Karpas-422 (cell line): ENCODE data around the gene RRAGA. TPM values are rescaled to one million over a fixed set of nuclear protein-coding genes. Genes with fewer than 3 reads are reported as not detected.

Source experiments
- DNase-seq: peaks from one replicate; pipeline ENCODE4 v3.0.0-alpha.2; 2015
- H2AFZ ChIP-seq: fragments of 200-600 bp; sonication (generic); 2 replicates; pipeline ENCODE4 v1.6.1; 2014; ENCODE audit warnings: antibody characterized with exemption, low read length, mixed read lengths
- H3K27ac ChIP-seq: fragments of 200-600 bp; sonication (generic); 2 replicates; pipeline ENCODE4 v1.5.1; 2014; ENCODE audit warnings: mild to moderate bottlenecking, low read length, moderate library complexity
- H3K27me3 ChIP-seq: fragments of 200-600 bp; sonication (generic); 2 replicates; pipeline ENCODE4 v1.6.1; 2014; ENCODE audit warnings: low read length, mixed read lengths
- H3K36me3 ChIP-seq: fragments of 200-600 bp; sonication (generic); 2 replicates; pipeline ENCODE4 v1.6.1; 2014; ENCODE audit warnings: low read length, mixed read lengths; ENCODE audit not compliant: insufficient read depth
- H3K4me1 ChIP-seq: fragments of 200-600 bp; sonication (generic); 2 replicates; pipeline ENCODE4 v1.6.1; 2014; ENCODE audit warnings: mild to moderate bottlenecking, low read length, mixed read lengths
- H3K4me2 ChIP-seq: fragments of 200-600 bp; sonication (generic); 2 replicates; pipeline ENCODE4 v1.6.1; 2014; ENCODE audit warnings: low read length, low read depth, mild to moderate bottlenecking; ENCODE audit not compliant: poor library complexity, severe bottlenecking
- H3K4me3 ChIP-seq: fragments of 200-600 bp; sonication (generic); 2 replicates; pipeline ENCODE4 v1.5.1; 2014; ENCODE audit warnings: mild to moderate bottlenecking, antibody characterized with exemption, low read length, mixed read lengths
- H3K79me2 ChIP-seq: fragments of 200-600 bp; sonication (generic); 2 replicates; pipeline ENCODE4 v1.6.1; 2014; ENCODE audit warnings: mild to moderate bottlenecking, low read length, mixed read lengths
- H3K9ac ChIP-seq: fragments of 200-600 bp; sonication (generic); 2 replicates; pipeline ENCODE4 v1.6.0; 2014; ENCODE audit warnings: low read length
- H3K9me2 ChIP-seq: fragments of 200-600 bp; sonication (generic), shearing (Covaris generic); replicated peaks from 2 replicates; pipeline ENCODE4 v1.6.0; 2014; ENCODE audit warnings: mild to moderate bottlenecking, low read length, moderate library complexity; ENCODE audit not compliant: insufficient read depth
- H3K9me3 ChIP-seq: fragments of 300-700, 200-600 bp; sonication (generic); 2 replicates; pipeline ENCODE4 v1.6.1; 2014; ENCODE audit warnings: low read length, mixed read lengths
- H4K20me1 ChIP-seq: fragments of 200-600 bp; sonication (generic); 2 replicates; pipeline ENCODE4 v1.6.1; 2014; ENCODE audit warnings: mild to moderate bottlenecking, antibody characterized with exemption, low read length, low read depth; ENCODE audit not compliant: insufficient read depth
- total RNA-seq: library from RNA; depleted of rRNA; stranded (reverse); fragments of >200 nt; shearing (Covaris generic); gene quantifications from 2 replicates; pipeline ENCODE4 v1.2.3, GENCODE V29; 2014; ENCODE audit warnings: low replicate concordance

The RRAGA gene
- total RNA-seq, 1 experiment from 2014 or later: 32.0 TPM

- Histone ChIP-seq H3K79me2 (no peaks in the 10 kb centered on the region), H3K4me3 (no peak overlapping the region), H3K4me2 (no peak overlapping the region), H3K9me3 (no peaks in the 10 kb centered on the region; the same call in 1 of the 2 replicates), H4K20me1 (no peaks in the 10 kb centered on the region), H3K9me2 (no peaks in the 10 kb centered on the region), H3K36me3 (no peaks in the 10 kb centered on the region), H3K27ac (no peak overlapping the region), H3K4me1 (no peaks in the 10 kb centered on the region), H2AFZ (no peak overlapping the region), H3K27me3 (no peaks in the 10 kb centered on the region), H3K9ac (no peak overlapping the region)
- no peak for DNase-seq
Observed at GRCh38 chr9:19023078-19023477, 26.1 kb upstream of the RRAGA start.

- Histone ChIP-seq H2AFZ (no peak overlapping the region), H4K20me1 (no peaks in the 10 kb centered on the region), H3K27ac (no peak overlapping the region), H3K4me1 (no peaks in the 10 kb centered on the region), H3K4me2 (no peak overlapping the region), H3K4me3 (no peak overlapping the region), H3K27me3 (no peaks in the 10 kb centered on the region), H3K36me3 (no peaks in the 10 kb centered on the region), H3K79me2 (no peaks in the 10 kb centered on the region), H3K9me2 (no peaks in the 10 kb centered on the region), H3K9ac (no peak overlapping the region), H3K9me3 (no peaks in the 10 kb centered on the region; the same call in 1 of the 2 replicates)
- DNase-seq: no peak
Observed at GRCh38 chr9:19026375-19026774, 22.9 kb upstream of the RRAGA start.

GRCh38 chr9:19027825-19028224 is 21.4 kb upstream of the RRAGA start:
- no peaks in the 10 kb centered on the region for H4K20me1 ChIP-seq

GRCh38 chr9:19028835-19029451 is 20.3 kb upstream of the RRAGA start:
- no peaks in the 10 kb centered on the region for H3K4me1 ChIP-seq

More at GRCh38 chr9:19027825-19028224, 21.4 kb upstream of the RRAGA start:
- no peaks in the 10 kb centered on the region for H3K4me1 ChIP-seq
- no peak overlapping the region for H3K27ac ChIP-seq
- no peaks in the 10 kb centered on the region for H3K27me3 ChIP-seq
- no peaks in the 10 kb centered on the region for H3K79me2 ChIP-seq
- no peak overlapping the region for H3K9ac ChIP-seq
- H3K36me3 ChIP-seq: no peaks in the 10 kb centered on the region
- DNase-seq: no peak
- no peaks in the 10 kb centered on the region for H3K9me3 ChIP-seq
- no peak overlapping the region for H2AFZ ChIP-seq
- no peak overlapping the region for H3K4me3 ChIP-seq
- H3K4me2 ChIP-seq: no peak overlapping the region
- H3K9me2 ChIP-seq: no peaks in the 10 kb centered on the region

GRCh38 chr9:19030899-19031298 is 18.3 kb upstream of the RRAGA start:
- Histone ChIP-seq H3K9me2 (no peaks in the 10 kb centered on the region), H3K9ac (no peak overlapping the region), H3K36me3 (no peaks in the 10 kb centered on the region), H3K79me2 (no peaks in the 10 kb centered on the region), H3K4me1 (no peaks in the 10 kb centered on the region), H3K9me3 (no peaks in the 10 kb centered on the region), H3K27ac (no peak overlapping the region), H3K27me3 (no peaks in the 10 kb centered on the region), H4K20me1 (no peaks in the 10 kb centered on the region), H3K4me2 (no peak overlapping the region), H2AFZ (no peak overlapping the region), H3K4me3 (no peak overlapping the region)
- no peak for DNase-seq

More at GRCh38 chr9:19028835-19029451, 20.3 kb upstream of the RRAGA start:
- H4K20me1 ChIP-seq: no peaks in the 10 kb centered on the region
- H3K9ac ChIP-seq: no peak overlapping the region
- H3K27ac ChIP-seq: no peak overlapping the region
- H3K9me2 ChIP-seq: no peaks in the 10 kb centered on the region
- no peak overlapping the region for H3K4me2 ChIP-seq
- no peaks in the 10 kb centered on the region for H3K27me3 ChIP-seq
- H3K79me2 ChIP-seq: no peaks in the 10 kb centered on the region
- no peak overlapping the region for H3K4me3 ChIP-seq
- no peaks in the 10 kb centered on the region for H3K9me3 ChIP-seq
- no peak overlapping the region for H2AFZ ChIP-seq
- peak; percentile 77 for DNase-seq
- no peaks in the 10 kb centered on the region for H3K36me3 ChIP-seq

- Histone ChIP-seq H3K4me2 (no peak overlapping the region), H2AFZ (no peak overlapping the region), H3K9ac (no peak overlapping the region)
Observed at GRCh38 chr9:19032406-19032805, 16.8 kb upstream of the RRAGA start.

GRCh38 chr9:19033015-19033414 is 16.2 kb upstream of the RRAGA start, which contains the start of gene SAXO1:
TSS of gene SAXO1 (minus strand) at chr9:19033209. CDS start at chr9:19032908, 301 bp downstream.
- no peak within 1 kb of the TSS for H3K9ac ChIP-seq
- DNase-seq: no peak
- no peaks in the 10 kb centered on the region for H3K27me3 ChIP-seq
- H3K27ac ChIP-seq: no peak within 1 kb of the TSS
- no peaks in the 10 kb centered on the region for H4K20me1 ChIP-seq
- H3K36me3 ChIP-seq: no peaks in the 10 kb centered on the region
- H3K4me1 ChIP-seq: peaks cover 4% of the 10 kb centered on the region
- H3K4me2 ChIP-seq: no peak within 1 kb of the TSS
- no peaks in the 10 kb centered on the region for H3K79me2 ChIP-seq
- H3K9me3 ChIP-seq: no peaks in the 10 kb centered on the region
- no peaks in the 10 kb centered on the region for H3K9me2 ChIP-seq
- no peak within 1 kb of the TSS for H3K4me3 ChIP-seq
- no peak within 1 kb of the TSS for H2AFZ ChIP-seq

More at GRCh38 chr9:19032406-19032805, 16.8 kb upstream of the RRAGA start:
- H3K4me3 ChIP-seq: no peak overlapping the region
- no peaks in the 10 kb centered on the region for H3K79me2 ChIP-seq
- H4K20me1 ChIP-seq: no peaks in the 10 kb centered on the region
- no peaks in the 10 kb centered on the region for H3K36me3 ChIP-seq
- H3K9me2 ChIP-seq: no peaks in the 10 kb centered on the region
- DNase-seq: no peak
- H3K4me1 ChIP-seq: peaks cover 4% of the 10 kb centered on the region
- H3K27ac ChIP-seq: no peak overlapping the region
- no peaks in the 10 kb centered on the region for H3K27me3 ChIP-seq
- H3K9me3 ChIP-seq: no peaks in the 10 kb centered on the region

GRCh38 chr9:19036611-19037010 is 12.6 kb upstream of the RRAGA start:
- Histone ChIP-seq H3K4me2 (no peak overlapping the region), H4K20me1 (no peaks in the 10 kb centered on the region), H3K9me2 (no peaks in the 10 kb centered on the region), H3K36me3 (no peaks in the 10 kb centered on the region), H3K27me3 (no peaks in the 10 kb centered on the region), H3K4me3 (no peak overlapping the region), H3K9me3 (no peaks in the 10 kb centered on the region), H3K9ac (no peak overlapping the region), H3K4me1 (peaks cover 4% of the 10 kb centered on the region), H3K79me2 (no peaks in the 10 kb centered on the region), H3K27ac (no peak overlapping the region), H2AFZ (no peak overlapping the region)
- DNase-seq: peak; percentile 51
